Cerebellar nuclear complex (tissue), 1 donor: Measurements from ENCODE around the gene PLIN4.

ENCODE experiments used
- DNase-seq, 2 experiments: peaks; one replicate each; lab custom pipeline; 2025; lab: John Stamatoyannopoulos, UW

The PLIN4 gene

DNA sequence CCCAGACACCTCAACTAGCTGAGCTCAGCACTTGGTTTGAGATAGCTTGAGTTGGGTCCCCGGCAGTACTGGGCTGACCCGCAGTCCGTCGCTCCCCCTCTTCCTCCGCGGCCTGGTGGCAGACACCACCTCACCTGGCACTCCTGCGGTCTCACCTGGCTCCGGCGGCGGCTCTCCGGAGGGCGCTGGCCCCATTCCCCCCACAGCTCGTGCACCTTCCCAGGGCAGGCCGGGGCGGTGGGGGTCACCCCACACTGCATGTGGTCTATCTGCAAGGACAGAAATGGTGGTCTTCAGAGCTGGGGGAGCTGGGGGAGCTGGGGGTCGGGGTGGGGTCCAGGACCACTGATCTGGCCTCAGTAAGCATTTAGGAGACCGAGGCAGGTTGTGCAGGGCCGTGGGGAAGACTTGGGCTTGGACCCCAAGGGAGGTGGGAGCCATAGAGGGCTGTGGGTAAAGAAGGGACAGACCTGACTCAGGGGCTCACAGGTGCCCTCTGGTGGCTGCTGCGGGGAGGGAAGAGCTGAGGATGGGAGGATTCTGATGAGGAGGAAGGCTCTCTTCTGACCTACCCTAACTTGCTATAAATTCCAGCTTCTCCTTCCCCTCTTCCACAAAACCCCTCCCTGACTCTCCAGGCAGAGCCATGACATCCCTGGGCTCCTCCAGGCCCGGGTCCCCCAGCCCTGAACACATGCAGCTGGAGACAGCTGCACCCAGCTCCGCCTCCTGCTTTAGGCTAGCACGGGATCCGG lies 6.7 kb upstream of the PLIN4 start:
- no peak for DNase-seq

DNA sequence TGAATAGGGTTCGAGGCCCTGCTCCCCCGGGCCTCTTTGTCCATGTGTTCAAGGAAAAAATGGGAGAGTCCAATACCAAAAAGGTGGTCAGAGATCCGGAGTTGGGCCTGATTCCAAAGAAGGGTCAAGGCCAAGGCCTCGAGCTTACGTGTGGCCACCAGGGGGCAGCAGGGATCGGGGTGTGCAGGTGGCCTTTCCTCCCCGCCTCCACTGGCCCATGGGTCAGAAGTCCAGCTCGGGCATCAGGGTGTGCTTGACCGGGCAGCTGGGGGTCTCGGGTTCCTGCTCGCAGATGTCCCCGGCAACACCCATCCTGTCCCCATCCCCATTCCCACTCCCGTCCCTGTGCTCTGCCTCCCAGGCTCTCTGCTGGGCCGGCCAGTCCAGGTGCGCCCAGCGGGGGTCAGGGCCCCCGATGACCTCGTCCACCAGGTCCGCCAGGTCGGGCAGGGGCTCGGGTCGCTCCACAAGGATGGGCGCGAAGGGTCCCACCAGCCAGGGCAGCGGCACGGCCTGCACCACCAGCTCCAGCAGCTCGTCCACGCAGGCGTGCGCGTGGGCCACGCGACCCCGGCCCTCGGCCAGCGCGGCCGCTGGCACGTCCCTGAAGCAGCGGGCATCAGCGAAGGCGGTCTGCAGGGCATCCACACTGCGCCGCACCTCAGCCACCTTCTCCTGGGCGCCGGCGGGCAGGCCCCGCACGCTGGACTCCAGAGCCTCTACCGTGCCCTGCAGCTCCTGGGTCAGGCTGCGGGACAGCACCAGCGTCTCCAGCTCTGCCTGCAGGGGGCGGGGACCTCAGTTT lies 5.2 kb upstream of the PLIN4 start:
- no peak for DNase-seq

DNA sequence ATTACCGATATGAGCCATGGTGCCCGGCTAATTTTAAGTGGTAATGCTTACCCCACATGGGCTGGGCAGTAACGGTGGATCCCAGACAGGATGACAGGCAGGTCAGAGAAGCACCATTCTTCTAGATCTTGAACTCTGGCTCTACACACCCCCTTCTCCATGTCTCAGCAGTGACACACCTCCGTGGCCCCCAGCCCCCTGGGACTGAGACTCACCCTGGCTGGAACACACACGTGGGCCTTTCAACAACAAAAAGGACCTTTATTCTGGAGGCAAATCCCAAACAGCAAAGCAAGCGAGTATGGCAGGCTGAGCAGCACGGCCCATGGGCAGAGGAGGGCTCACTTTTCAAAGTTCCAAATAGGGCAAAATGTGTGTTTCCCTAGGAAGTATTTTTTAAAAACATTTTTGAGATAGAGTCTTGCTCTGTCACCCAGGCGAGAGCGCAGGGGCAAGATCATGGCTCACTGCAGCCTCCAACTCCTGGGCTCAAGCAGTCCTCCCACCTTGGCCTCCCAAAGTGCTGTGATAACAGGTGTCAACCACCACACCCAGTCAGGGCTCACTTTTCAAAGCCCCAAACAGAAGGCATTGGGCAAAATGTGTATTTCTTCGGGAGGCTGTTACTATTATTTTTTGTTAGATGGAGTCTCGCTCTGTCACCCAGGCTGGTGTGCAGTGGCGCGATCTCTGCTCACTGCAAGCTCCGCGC lies 4.2 kb upstream of the PLIN4 start:
- no peak for DNase-seq

DNA sequence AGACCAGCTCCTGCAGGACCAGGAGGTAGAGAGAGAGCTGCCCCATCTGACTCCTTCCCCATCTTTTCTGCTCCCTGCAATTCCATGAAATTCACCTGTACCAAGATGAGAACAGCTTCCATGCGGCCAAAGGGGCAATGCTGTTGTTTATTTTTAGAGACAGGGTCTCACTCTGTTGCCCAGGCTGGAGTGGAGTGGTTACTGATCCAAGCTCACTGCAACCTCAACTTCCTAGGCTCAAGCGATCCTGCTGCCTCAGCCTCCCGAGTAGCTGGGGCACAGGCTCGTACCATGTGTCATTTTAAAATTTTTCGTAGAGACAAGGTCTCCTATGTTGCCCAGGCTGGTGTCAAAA lies 3.6 kb upstream of the PLIN4 start:
- DNase-seq, result no peak

DNA sequence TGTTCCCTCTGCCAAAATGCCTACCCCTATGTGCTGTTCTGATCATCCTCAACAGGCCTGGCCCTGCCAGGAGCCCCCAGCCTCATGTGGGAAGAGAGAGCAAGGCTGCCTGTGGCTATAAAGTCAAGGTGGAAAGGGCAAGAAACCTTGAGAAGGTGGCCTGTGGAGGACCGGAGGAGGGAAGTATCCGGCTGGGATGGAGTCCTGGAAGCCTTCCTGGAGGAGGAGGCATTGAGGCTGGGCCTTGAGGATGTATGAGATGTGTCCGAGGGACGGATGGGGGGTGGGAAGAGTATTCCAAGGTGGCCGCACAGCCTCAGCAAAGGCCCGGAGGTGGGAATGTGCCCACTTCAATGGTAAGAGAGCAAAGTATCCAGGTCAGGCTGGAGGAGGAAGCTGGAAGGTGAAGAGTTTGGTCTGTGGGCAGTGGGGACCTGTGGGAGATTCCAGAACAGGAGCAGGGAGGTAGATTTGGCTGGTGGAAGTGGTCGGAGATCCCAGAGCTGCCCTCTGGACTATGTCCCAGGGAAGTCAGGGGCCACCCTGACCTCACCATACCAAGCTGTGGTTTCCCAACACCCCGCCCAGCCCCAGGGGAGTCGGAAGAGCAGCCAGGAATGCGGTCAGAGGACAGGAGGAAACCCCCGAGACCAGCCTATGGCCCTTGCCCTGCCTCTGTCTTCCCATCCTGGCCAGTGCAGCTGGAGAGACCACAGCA lies 3.0 kb upstream of the PLIN4 start:
- no peak for DNase-seq

DNA sequence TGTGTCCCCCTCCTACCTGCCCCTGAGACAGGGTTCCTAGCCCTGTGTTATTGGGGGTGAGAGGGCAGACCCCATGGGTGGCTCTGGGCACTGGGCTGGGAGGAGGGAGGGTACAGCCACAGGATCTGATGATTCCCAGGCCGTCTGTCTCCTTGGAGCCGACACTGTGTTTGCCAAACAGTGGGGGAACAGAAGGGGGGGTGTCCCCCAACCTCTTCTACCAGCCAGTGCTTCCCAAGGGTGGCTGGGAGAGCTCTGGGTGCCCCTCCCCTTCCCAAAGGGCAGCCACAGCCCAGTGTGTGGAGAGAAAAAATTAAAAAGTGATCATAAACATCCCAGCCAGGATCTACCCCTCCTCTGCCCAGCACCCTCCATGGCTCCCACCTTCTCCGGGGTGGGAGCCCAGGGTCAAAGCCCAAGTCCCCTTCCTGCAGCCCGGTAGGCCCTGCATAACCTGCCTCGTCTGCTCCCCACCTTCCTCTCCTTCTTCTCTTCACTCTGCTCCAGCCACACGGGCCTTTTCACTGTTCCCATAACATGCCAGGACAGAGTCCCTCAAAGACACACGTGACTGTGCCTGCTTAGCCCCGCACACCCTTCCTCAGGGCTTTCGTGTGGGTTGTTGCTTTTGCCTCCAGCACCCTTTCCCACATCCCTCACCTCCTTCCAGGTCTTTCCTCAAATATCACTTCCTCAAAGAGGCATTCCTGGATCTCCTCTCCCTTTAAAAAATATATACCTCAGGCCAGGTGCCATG lies 1.4 kb upstream of the PLIN4 start:
- DNase-seq, result no peak

DNA sequence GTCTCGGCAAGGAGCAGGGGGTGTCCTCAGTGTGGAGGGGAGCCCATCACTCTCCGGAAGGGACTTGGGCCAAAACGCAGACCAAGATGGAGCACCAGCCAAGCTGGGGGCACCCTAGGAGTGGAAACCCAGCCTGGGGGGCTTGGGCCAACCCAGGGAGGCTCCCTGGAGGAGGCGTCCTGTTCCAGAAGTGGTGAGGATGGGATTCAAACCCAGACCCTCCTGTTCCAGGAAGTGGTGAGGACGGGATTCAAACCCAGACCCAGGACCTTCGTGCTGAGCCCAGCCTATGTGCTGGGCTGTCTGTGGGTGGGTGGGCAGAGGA lies 848 bp upstream of the PLIN4 start:
- no peak for DNase-seq

DNA sequence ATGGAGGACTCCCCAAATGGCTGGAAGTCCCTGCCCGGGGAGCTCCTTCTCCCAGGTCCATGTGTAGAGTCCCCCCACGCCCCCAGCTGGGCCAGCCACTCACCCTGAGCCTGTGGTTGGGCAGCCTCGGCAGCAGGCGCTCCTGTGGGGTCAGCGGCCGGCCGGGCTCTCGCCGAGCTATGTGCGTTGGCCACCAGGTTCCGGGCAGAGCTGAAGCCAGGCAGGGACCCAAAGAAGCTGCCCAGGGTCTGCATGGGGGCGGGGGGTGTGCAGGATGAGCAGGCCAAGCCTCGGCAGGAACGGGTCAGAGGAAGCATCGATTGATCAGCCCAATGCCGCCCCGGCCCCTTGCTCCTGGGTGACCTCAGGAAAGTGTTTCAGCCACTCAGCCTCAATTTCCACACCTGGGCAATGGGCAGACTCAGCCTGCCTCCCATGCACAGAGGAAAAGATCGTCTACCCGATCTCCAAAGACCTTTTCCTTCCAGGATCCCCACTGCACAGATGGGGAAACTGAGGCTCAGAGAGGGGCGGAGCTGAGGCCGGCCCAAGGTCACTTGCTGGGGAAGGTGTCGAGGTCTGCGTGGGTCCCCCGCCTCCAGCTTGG lies 732 bp downstream of the PLIN4 start:
- no peak for DNase-seq

DNA sequence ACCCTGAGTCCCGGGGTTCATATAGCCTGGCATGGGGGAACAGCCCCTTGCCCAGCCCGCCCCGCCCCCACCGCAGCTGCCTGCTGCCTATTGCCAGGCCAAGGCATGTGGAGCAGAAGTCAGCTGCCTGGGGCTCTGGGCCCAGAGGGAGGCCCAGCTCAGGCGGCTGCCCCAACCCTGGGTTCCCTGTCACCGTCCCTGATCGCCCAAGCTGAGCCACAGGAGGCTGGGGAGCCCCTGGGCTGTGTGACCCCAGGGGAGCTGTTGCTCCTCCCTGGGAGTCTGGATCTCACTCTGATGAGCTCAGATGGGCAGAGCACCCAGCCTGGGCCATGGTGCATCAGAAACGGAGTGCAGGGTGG lies 1.4 kb downstream of the PLIN4 start:
- DNase-seq, result no peak

DNA sequence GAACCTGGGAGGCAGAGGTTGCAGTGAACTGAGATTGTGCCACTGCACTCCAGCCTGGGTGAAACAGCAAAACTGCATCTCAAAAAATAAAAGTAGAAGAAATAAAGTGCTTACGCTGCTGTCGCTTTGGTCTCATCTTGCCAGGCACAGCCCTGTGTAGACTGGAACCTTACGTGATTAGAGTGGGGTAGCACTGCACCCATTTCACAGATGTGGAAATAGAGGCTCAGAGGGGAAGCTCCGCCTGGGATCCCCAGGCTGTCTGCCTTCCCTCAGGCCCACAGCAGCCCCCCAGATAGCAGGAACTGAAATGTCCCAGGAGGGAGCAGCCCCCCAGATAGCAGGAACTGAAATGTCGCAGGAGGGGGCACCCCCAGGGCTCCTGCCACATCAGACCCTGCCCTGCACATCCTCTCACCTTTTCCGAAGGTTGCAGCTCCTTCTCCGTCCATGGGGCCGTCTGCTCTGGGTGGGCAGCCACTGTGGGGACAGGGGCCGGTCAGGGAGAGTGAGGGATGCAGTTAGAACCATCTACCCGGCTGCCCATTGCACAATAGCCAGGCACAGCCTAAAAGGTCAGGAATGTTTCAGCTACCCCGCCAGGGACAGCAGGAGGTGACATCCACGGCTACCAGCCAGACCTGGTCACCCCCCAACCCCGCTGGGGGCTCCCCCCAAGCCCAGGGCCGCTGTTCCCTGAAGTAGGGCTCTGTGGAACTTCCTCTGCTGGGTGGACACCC lies 1.9 kb downstream of the PLIN4 start:
- DNase-seq, result no peak

DNA sequence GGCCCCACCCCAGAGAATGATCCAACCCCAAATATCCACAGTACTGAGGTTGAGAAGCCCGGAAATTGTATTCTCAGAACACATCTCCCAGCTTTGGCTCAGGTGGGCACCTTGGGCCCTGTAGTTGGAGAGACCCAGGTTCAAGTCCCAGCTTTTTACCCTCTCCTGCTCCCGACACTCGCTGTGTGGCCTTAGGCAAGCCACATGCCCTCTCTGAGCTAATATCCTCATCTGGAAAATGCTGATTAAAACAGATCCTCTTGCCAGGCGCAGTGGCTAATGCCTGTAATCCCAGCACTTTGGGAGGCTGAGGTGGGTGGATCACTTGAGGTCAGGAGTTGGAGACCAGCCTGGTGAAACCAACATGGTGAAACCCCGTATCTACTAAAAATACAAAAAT lies 2.6 kb downstream of the PLIN4 start:
- no peak for DNase-seq

DNA sequence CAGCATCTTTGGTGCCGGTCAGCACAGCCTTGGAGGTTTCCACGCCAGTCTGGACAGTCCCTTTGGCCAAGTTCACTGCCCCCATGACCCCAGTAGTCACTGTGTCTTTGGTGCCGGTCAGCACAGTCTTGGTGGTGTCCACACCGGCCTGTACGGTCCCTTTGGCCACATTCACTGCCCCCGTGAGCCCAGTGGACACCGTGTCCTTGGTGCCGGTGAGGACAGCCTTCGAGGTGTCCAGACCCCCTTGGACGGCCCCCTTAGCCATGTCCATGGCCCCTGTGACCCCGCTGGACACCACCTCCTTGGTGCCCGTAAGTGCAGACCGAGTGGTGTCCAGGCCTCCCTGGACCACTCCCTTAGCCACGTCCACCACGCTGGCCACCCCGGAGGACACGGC lies 5.0 kb downstream of the PLIN4 start:
- no peak for DNase-seq

DNA sequence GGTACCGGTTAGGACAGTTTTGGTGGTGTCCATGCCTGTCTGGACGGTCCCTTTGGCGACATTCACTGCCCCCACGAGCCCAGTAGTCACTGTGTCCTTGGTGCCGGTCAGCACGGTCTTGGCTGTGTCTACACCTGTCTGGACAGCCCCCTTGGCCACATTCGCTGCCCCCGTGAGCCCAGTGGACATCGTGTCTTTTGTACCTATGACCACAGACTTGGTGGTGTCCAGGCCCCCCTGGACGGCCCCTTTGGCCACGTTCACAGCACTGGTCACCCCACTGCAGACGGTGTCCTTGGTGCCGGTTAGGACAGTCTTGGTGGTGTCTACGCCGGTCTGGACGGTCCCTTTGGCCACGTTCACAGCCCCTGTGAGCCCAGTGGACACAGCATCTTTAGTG lies 6.2 kb downstream of the PLIN4 start:
- no peak for DNase-seq

DNA sequence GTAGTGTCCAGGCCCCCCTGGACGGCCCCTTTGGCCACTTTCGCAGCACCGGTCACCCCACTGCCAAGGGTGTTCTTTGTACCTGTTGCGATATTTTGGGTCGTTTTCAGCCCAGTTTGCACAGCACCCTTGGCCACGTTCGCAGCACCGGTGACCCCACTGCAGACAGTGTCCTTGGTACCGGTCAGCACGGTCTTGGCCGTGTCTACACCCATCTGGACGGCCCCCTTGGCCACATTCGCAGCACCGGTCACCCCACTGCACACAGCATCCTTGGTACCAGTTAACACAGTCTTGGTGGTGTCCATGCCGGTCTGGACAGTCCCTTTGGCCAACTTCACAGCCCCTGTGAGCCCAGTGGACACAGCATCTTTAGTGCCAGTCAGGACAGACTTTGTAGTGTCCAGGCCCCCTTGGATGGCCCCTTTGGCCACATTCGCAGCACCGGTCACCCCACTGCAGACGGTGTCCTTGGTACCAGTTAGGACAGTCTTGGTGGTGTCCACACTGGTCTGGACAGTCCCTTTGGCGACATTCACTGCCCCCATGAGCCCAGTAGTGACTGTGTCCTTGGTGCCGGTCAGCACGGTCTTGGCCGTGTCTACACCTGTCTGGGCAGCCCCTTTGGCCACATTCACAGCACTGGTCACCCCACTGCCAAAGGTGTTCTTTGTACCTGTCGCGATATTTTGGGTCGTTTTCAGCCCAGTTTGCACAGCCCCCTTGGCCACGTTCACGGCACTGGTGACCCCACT lies 6.8 kb downstream of the PLIN4 start:
- DNase-seq, result no peak

DNA sequence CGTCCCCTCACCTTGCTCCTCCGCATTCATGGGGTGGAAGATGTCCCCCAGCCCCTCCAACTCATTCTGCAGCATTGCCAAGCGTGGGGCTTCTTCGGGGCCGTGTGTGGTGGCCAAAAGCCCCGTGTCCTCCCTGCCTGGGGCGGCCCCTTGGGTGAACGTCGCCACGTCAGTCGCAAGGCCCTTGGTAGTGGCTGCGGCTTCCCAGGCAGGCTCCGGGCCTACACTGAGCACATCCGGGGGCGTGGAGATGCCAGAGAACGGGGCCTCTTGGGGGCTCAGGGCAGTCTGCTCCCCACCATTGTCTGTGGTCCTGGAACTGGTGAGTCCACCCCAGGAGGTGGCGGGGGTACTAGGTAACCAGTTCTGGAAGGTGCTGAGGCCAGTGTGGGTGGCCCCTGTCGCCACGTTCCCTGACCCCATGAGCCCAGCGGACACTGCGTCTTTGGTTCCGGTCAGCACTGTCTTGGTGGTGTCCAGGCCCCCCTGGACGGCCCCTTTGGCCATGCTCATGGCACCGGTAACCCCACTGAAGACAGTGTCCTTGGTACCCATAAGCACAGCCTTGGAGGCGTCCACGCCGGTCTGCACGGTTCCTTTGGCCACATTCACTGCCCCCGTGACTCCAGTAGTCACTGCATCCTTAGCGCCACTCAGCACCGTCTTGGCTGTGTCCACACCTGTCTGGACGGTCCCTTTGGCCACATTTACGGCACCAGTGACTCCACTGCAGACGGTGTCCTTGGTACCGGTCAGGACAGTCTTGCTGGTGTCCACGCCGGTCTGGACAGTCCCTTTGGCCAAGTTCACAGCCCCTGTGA lies 7.6 kb downstream of the PLIN4 start:
- no peak for DNase-seq

DNA sequence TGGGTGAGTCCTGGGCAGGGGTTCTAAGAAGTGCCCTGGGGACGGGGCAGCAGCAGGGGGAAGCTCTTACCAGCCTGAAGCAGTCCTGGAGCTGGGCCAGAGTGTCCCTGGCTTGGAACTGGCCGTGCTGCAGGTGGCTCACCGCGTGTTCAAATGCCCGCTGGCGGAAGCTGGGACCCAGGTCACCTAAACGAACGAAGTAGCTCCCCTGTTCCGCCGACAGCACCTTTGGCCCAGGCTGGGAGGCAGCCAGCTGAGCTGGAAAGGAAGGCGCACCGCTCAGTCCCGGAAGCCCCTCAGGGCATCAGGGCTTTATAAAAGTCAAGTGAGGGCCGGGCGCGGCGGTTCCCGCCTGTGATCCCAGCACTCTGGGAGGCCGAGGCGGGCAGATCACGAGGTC lies 9.6 kb downstream of the PLIN4 start:
- no peak for DNase-seq

DNA sequence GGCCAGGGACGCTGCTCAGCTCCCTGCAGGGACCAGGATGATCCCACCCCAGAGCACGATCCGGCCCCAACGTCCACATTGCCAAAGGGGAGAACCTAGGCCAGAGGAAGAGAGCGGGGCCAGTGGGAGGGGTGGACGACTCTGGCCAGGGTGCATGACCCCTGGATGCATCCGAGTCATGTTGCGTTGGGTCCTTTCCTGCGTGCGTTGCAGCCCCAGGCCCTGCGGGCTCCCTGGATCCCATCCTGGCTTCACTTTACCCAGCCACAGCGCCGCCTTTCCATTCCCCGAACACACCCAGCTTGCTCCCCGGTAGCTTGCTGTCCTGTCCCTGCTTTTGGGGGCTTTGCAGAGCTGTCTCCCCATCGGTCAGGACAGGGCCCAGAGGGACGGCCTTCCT lies 10.5 kb downstream of the PLIN4 start:
- DNase-seq, result no peak

DNA sequence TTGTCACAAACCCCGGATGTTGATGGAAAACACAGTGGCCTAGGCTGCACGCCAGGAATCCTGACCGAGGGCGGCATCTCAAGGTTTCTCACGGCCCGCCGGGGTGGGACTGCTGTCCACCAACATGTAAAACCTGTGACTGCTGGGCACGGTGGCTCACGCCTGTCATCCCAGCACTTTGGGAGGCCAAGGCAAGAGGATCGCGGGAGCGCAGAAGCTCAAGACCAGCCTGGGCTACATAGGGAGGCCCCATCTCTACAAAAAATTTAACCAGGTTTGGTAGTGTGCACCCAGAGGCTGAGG lies 11.2 kb downstream of the PLIN4 start:
- no peak for DNase-seq

DNA sequence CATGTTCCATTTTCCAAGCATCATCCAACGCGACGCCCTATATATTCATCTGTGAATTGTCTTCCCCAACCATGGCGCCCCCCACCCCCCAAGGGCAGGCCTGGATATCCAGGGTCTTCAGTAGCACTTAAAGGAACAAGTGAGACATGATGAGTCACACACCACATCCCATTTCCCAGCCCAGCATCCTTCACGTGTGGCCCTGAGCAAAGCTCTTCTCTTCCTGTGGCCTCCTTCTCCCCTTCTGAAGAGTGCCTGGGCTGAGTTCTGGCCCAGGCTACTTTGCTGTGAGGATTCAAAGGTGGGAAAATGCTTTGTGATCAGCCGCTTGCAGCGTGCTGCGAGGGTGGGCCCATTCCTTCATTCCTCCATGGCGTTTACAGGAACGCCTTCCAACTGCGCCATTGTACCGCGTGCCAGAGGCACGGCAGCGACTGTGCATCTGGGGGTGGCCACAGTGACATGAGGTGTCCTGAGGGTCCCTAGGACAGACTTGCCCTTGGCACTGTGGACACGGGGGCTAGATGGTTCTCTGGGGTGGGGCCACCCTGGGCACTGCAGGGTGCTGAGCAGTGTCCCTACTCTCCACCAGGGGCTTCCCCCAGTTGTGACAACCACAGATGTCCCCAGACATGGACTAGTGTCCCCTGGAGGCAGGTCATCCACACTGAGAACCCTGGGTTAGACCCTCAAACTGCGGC lies 11.7 kb downstream of the PLIN4 start:
- no peak for DNase-seq
